ENCODE measurements around the gene ERGIC2.

Gene ERGIC2

DNA sequence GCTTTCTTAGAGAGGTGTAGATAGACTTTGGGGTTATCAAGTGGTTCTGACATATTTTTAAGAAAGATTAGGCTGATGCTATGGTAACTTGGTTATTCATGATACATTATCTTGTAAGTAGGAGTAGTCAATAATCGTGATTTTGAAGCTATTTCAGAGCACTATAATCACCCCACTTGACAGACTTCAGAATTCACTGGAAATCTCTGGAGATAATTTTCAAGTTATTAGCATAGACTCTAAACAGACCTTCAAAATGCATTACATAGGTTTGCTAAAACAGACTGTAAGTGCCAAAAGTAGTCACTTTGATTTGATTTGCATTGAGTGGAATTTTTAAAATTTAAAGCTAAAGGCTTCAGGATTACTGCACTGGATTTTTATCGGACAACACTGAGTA, 74.3 kb downstream of the ERGIC2 start:
- DNase-seq (ENCODE audit: low read depth in 1 of 2, low spot score in 1 of 2): no peak
- H3K27me3 ChIP-seq (ENCODE audit: insufficient read depth, poor library complexity, severe bottlenecking): no peaks in the 10 kb centered on the region
- no peak overlapping the region for H3K4me3 ChIP-seq (replicated peaks; ENCODE audit: insufficient read depth, low read length)
- TF ChIP-seq GABPA (IDR thresholded peaks at IDR 0.05; ENCODE audit: low read depth): no peak
- no peak for TF ChIP-seq SPI1 (IDR thresholded peaks at IDR 0.05; ENCODE audit: borderline replicate concordance, low read depth)
- TF ChIP-seq, protein P1, sequence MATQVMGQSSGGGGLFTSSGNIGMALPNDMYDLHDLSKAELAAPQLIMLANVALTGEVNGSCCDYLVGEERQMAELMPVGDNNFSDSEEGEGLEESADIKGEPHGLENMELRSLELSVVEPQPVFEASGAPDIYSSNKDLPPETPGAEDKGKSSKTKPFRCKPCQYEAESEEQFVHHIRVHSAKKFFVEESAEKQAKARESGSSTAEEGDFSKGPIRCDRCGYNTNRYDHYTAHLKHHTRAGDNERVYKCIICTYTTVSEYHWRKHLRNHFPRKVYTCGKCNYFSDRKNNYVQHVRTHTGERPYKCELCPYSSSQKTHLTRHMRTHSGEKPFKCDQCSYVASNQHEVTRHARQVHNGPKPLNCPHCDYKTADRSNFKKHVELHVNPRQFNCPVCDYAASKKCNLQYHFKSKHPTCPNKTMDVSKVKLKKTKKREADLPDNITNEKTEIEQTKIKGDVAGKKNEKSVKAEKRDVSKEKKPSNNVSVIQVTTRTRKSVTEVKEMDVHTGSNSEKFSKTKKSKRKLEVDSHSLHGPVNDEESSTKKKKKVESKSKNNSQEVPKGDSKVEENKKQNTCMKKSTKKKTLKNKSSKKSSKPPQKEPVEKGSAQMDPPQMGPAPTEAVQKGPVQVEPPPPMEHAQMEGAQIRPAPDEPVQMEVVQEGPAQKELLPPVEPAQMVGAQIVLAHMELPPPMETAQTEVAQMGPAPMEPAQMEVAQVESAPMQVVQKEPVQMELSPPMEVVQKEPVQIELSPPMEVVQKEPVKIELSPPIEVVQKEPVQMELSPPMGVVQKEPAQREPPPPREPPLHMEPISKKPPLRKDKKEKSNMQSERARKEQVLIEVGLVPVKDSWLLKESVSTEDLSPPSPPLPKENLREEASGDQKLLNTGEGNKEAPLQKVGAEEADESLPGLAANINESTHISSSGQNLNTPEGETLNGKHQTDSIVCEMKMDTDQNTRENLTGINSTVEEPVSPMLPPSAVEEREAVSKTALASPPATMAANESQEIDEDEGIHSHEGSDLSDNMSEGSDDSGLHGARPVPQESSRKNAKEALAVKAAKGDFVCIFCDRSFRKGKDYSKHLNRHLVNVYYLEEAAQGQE (IDR thresholded peaks at IDR 0.05; ENCODE audit: insufficient replicate concordance, low read depth): no peak
- TF ChIP-seq, protein P2, sequence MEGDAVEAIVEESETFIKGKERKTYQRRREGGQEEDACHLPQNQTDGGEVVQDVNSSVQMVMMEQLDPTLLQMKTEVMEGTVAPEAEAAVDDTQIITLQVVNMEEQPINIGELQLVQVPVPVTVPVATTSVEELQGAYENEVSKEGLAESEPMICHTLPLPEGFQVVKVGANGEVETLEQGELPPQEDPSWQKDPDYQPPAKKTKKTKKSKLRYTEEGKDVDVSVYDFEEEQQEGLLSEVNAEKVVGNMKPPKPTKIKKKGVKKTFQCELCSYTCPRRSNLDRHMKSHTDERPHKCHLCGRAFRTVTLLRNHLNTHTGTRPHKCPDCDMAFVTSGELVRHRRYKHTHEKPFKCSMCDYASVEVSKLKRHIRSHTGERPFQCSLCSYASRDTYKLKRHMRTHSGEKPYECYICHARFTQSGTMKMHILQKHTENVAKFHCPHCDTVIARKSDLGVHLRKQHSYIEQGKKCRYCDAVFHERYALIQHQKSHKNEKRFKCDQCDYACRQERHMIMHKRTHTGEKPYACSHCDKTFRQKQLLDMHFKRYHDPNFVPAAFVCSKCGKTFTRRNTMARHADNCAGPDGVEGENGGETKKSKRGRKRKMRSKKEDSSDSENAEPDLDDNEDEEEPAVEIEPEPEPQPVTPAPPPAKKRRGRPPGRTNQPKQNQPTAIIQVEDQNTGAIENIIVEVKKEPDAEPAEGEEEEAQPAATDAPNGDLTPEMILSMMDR (IDR thresholded peaks at IDR 0.05; ENCODE audit: insufficient read depth, low read length): no peak
- no peak for TF ChIP-seq POLR2AphosphoS5 (IDR thresholded peaks at IDR 0.05; ENCODE audit: low read depth)
- H3K27ac ChIP-seq (replicated peaks): no peak overlapping the region

DNA sequence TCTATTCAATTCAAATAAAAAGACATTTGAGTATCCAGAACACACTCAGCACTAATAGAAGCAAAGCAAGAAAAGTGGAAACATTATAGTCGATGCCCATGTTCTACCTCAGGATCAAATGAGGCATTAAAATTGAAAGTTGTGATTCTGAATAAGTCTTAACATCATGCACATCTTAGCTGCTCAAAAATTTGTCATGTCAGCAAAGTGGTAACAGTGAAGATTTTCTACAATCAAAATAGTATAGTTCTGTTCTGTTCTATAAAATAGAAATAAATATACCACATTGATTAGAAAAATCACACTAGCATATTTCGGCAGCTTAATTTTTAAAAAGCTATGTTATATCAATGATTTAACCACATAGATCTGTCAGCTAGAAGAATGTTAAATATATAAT, 74.7 kb downstream of the ERGIC2 start:
- H3K27me3 ChIP-seq (ENCODE audit: insufficient read depth, poor library complexity, severe bottlenecking): no peaks in the 10 kb centered on the region
- H3K4me3 ChIP-seq (replicated peaks; ENCODE audit: insufficient read depth, low read length): no peak overlapping the region
- TF ChIP-seq GABPA (IDR thresholded peaks at IDR 0.05; ENCODE audit: low read depth) (no peak), POLR2AphosphoS5 (IDR thresholded peaks at IDR 0.05; ENCODE audit: low read depth) (no peak), SPI1 (IDR thresholded peaks at IDR 0.05; ENCODE audit: borderline replicate concordance, low read depth) (no peak)
- TF ChIP-seq, protein P2 (IDR thresholded peaks at IDR 0.05; ENCODE audit: insufficient read depth, low read length): no peak
- TF ChIP-seq, protein P1 (IDR thresholded peaks at IDR 0.05; ENCODE audit: insufficient replicate concordance, low read depth): no peak
- no peak overlapping the region for H3K27ac ChIP-seq (replicated peaks)
- DNase-seq (ENCODE audit: low read depth in 1 of 2, low spot score in 1 of 2): no peak

DNA sequence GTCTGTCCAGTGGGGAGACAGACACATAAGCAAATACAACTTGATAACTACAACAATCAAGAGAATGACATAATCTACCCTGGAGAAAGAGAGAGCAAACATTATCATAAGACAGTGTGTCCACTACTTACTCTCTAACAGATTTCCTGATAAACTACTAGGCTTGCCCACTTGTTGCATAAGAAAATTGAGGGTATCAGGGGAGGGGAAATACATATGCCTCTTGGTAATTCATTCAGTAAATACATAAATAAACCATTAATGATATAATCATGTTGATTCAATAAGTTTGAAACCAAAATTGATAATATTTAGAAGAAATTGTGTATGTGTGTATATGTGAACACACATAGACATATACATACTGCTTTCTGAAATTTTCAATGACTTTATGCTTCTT, 76.6 kb downstream of the ERGIC2 start:
- no peaks in the 10 kb centered on the region for H3K27me3 ChIP-seq (ENCODE audit: insufficient read depth, poor library complexity, severe bottlenecking)
- no peak overlapping the region for H3K4me3 ChIP-seq (replicated peaks; ENCODE audit: insufficient read depth, low read length)
- no peak for DNase-seq (ENCODE audit: low read depth in 1 of 2, low spot score in 1 of 2)
- TF ChIP-seq SPI1 (IDR thresholded peaks at IDR 0.05; ENCODE audit: borderline replicate concordance, low read depth) (no peak), GABPA (IDR thresholded peaks at IDR 0.05; ENCODE audit: low read depth) (no peak)
- no peak overlapping the region for H3K27ac ChIP-seq (replicated peaks)

DNA sequence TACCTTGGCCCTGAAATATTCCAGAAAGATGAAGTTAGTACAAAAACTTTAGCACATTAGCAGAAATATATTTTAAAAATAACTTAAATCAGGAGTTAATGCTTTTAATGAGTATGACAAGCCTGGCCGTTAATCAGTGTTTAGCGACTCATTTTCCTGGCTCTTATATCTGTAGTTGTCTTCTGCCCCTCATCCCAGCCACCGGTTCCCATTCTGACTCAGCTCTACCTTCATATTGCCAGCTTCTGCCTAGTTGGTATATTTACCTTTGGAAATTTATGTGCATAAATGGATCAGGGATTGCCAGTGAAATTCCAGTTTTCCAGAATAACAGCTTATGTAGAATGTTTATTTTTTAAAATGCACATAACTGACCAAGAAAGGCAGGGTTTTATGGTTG, 79.9 kb downstream of the ERGIC2 start:
- Histone ChIP-seq H3K27me3 (ENCODE audit: insufficient read depth, poor library complexity, severe bottlenecking) (no peaks in the 10 kb centered on the region), H3K27ac (replicated peaks) (no peak overlapping the region), H3K4me3 (replicated peaks; ENCODE audit: insufficient read depth, low read length) (no peak overlapping the region)
- DNase-seq (ENCODE audit: low read depth in 1 of 2, low spot score in 1 of 2): no peak
- TF ChIP-seq SPI1 (IDR thresholded peaks at IDR 0.05; ENCODE audit: borderline replicate concordance, low read depth): no peak
- TF ChIP-seq, protein P2 (IDR thresholded peaks at IDR 0.05; ENCODE audit: insufficient read depth, low read length): no peak
- TF ChIP-seq, protein P1 (IDR thresholded peaks at IDR 0.05; ENCODE audit: insufficient replicate concordance, low read depth): no peak
- TF ChIP-seq POLR2AphosphoS5 (IDR thresholded peaks at IDR 0.05; ENCODE audit: low read depth): no peak
- TF ChIP-seq GABPA (IDR thresholded peaks at IDR 0.05; ENCODE audit: low read depth): no peak
